Esophagus squamous epithelium (tissue), 5 donors: Measurements from ENCODE around the gene SNX27. TPM values are rescaled to one million over a fixed set of nuclear protein-coding genes. Genes with fewer than 3 reads are reported as not detected.
"Not testable (repeated sequence)": the region's sequence is repeated elsewhere in the genome, so short reads cannot be mapped to it uniquely, and the experiment has no call there.

Source experiments
- DNase-seq: peaks from one replicate; lab custom pipeline; 2025; lab: John Stamatoyannopoulos, UW
- H3K27ac ChIP-seq, 4 donors: fragments of 200-600 bp; sonication (generic); one replicate each; pipeline ENCODE4 v1.5.1; 2016 to 2019; ENCODE audit warnings: mild to moderate bottlenecking in 1 of 4
- H3K27me3 ChIP-seq, 4 donors: fragments of 200-600 bp; sonication (generic); 1 replicate in 3 of 4; 2 replicates in 1 of 4; pipeline versions ENCODE4 v1.5.1 to v1.6.0; 2017 to 2021; ENCODE audit warnings: antibody characterized with exemption in 1 of 4
- H3K36me3 ChIP-seq, 3 donors: fragments of 200-600 bp; sonication (generic); one replicate each; pipeline ENCODE4 v1.5.1; 2016 to 2019
- H3K4me1 ChIP-seq, 3 donors: fragments of 200-600 bp; sonication (generic); one replicate each; pipeline ENCODE4 v1.5.1; 2017 to 2019
- H3K4me3 ChIP-seq, 4 donors: fragments of 200-600 bp; sonication (generic); 1 replicate in 3 of 4; 2 replicates in 1 of 4; pipeline ENCODE4 v1.5.1; 2016 to 2019; ENCODE audit warnings: mild to moderate bottlenecking in 2 of 4, moderate library complexity in 1 of 4
- H3K9me3 ChIP-seq, 3 donors: fragments of 200-600 bp; sonication (generic); one replicate each; pipeline ENCODE4 v1.5.1; 2016 to 2019
- CTCF ChIP-seq, 6 experiments: fragments of 450-650 bp in 4 of 6; fragments of 200-600 bp in 2 of 6; sonication (generic) in 2 of 6; IDR thresholded peaks; one replicate each; pipeline ENCODE4 v1.5.1; 2016 to 2019; ENCODE audit warnings: antibody characterized with exemption in 6 of 6, mild to moderate bottlenecking in 4 of 6, moderate library complexity in 4 of 6
- POLR2A ChIP-seq, 4 donors: fragments of 450-650 bp; IDR thresholded peaks; one replicate each; pipeline ENCODE4 v1.6.1; 2017; ENCODE audit warnings: antibody characterized with exemption in 4 of 4, mild to moderate bottlenecking in 4 of 4, moderate library complexity in 3 of 4
- WGBS, 2 donors: methylation state at CpG; one replicate each; pipeline ENCODE4 v1.1.5; 2018; 5-methylcytosine and 5-hydroxymethylcytosine counted together
- intact Hi-C: fragments of 100-400 bp; cut with DNase I; formaldehyde crosslinking; loops from one replicate; pipeline ENCODE4 v1.15.0; 2022
- total RNA-seq, 4 donors: library from RNA; depleted of rRNA; stranded (reverse); fragments of >200 nt; gene quantifications; one replicate each; pipeline ENCODE4 v1.1.0, GENCODE V29; 2016
- donor health status: DM: yes; HTN: yes; CAD: no.

The SNX27 gene
- total RNA-seq, 4 donors from 2014 or later: 15.0 to 30.3 (median 17.3) TPM

DNA sequence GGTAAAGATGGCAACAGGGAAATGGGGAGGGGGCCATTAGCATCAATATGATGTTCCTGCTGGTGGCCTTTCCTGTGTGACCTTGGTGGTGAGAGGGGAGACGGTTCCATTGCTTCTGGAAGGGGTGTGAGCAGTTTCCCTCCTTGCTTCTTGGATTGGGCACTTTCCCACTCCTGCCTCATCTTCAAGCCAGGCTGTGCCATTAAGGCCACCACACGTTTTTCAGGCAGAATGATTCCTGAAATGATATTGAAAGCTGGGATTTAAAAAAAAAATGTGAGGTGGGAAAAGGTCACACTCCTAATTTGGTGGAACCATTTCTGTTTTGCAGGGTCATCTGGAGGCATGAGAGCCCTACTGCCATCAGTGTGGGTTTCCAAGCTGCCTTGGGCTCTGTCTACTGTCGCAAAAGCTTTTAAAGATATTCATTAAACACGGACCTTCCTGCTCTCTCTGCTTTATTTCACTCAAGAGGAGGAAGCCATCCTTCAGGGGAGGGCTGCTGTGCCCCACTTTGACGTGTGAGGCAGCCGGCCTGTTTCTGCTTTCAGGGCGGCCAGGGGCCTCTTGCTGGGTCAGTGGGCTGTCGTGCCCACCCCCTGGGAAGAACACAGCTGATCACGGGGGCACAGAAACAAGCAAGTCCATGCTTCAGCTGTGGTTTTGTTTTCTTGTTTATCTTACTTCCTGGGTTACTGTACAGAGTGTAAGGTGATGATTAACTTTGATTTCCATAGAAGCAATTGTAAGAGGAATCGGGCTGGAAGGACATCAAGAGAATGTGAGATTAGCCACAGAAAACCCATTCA is 117.5 kb downstream of the SNX27 start:
- no peak overlapping the region for H3K27ac ChIP-seq
- 54 to 79% methylated on average over 6 to 7 of the region's 10 CpGs for WGBS, 2 donors
- TF ChIP-seq POLR2A (IDR thresholded peaks at IDR 0.05): no peak
- TF ChIP-seq CTCF (IDR thresholded peaks at IDR 0.05): no peak
- intact Hi-C loops: no loop called here
- peaks cover 0 to 5% (median 0%) of the 10 kb centered on the region in 3 donors for H3K4me1 ChIP-seq
- H3K4me3 ChIP-seq: no peak overlapping the region
- H3K9me3 ChIP-seq: no peaks in the 10 kb centered on the region
- DNase-seq: no peak
- H3K27me3 ChIP-seq: peaks cover 0 to 35% (median 0%) of the 10 kb centered on the region in 4 donors
- no peaks in the 10 kb centered on the region for H3K36me3 ChIP-seq

DNA sequence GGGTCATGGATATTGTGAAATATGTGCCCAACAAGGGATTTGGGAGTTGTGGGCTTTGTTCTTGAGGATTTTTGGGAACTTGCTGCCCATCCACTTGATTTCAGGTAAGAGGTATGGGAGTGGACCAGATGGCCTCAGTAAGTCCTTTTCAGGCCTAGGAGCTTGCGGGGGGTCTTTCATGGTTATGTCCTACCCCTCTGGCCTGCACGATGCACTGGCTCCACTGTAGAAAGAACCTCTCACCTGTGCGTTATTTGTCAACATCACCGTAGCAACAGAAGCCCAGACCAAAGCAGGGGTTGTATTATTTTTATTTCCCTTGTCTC is 118.1 kb downstream of the SNX27 start:
- 72 to 78% methylated on average over 4 of the region's 4 CpGs for WGBS, 2 donors
- no peak for TF ChIP-seq CTCF (IDR thresholded peaks at IDR 0.05)
- TF ChIP-seq POLR2A (IDR thresholded peaks at IDR 0.05): no peak
- no peak overlapping the region for H3K27ac ChIP-seq
- H3K9me3 ChIP-seq: no peaks in the 10 kb centered on the region
- H3K36me3 ChIP-seq: no peaks in the 10 kb centered on the region
- H3K27me3 ChIP-seq: peaks cover 0 to 29% (median 0%) of the 10 kb centered on the region in 4 donors
- peaks cover 0 to 5% (median 0%) of the 10 kb centered on the region in 3 donors for H3K4me1 ChIP-seq
- intact Hi-C loops: loop anchor here (5.0 to 10.0 kb wide), 3 partner anchors 138 to 285 kb away; no protein-coding TSS in a partner anchor
- DNase-seq: no peak
- H3K4me3 ChIP-seq: no peak overlapping the region

- H3K9me3 ChIP-seq: peaks cover 0 to 10% (median 9%) of the 10 kb centered on the region in 3 donors
- H3K36me3 ChIP-seq: no peaks in the 10 kb centered on the region
- TF ChIP-seq POLR2A (IDR thresholded peaks at IDR 0.05) (no peak), CTCF (IDR thresholded peaks at IDR 0.05) (no peak)
- no peak overlapping the region for H3K27ac ChIP-seq
- intact Hi-C loops: loop anchor here (5.0 to 10.0 kb wide), 3 partner anchors 141 to 288 kb away; no protein-coding TSS in a partner anchor
- 65 to 79% methylated on average over 2 to 3 of the region's 3 CpGs for WGBS, 2 donors
- peaks cover 0 to 6% (median 0%) of the 10 kb centered on the region in 3 donors for H3K4me1 ChIP-seq
- no peak overlapping the region for H3K4me3 ChIP-seq
- DNase-seq: no peak
- peaks cover 0 to 13% (median 0%) of the 10 kb centered on the region in 4 donors for H3K27me3 ChIP-seq
Measured at GRCh38 chr1:151733126-151733525, 121.3 kb downstream of the SNX27 start.

DNA sequence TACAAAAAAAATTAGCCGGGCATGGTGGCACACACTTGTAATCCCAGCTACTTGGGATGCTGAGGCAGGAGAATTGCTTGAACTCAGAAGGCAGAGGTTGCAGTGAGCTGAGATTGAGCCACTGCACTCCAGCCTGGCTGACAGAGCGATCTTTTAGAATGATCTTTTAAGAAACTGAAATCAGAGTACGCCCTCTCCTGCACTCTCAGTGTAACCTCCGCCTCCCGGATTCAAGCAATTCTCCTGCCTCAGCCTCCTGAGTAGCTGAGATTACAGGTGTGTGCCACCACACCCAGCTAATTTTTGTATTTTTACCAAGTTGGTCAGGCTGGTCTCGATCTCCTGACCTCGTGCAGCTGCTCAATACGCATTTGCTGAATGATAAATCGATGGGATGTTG is 122.1 kb downstream of the SNX27 start:
- not testable (repeated sequence) for H3K4me1 ChIP-seq, H3K27me3 ChIP-seq, H3K4me3 ChIP-seq, DNase-seq, H3K36me3 ChIP-seq, H3K27ac ChIP-seq
- intact Hi-C loops: loop anchor here (5.0 to 10.0 kb wide), 3 partner anchors 142 to 289 kb away; no protein-coding TSS in a partner anchor
- 87 to 91% methylated on average over 7 to 9 of the region's 9 CpGs for WGBS, 2 donors
- peaks cover 0 to 10% (median 9%) of the 10 kb centered on the region in 3 donors for H3K9me3 ChIP-seq

- 67 to 92% methylated on average over 2 of the region's 2 CpGs for WGBS, 2 donors
- Histone ChIP-seq H3K9me3 (peaks cover 0 to 10% (median 9%) of the 10 kb centered on the region in 3 donors), H3K27me3 (no peaks in the 10 kb centered on the region), H3K36me3 (no peaks in the 10 kb centered on the region), H3K4me3 (no peak overlapping the region), H3K27ac (no peak overlapping the region), H3K4me1 (peaks cover 0 to 26% (median 0%) of the 10 kb centered on the region in 3 donors)
- DNase-seq: no peak
- TF ChIP-seq CTCF (IDR thresholded peaks at IDR 0.05) (no peak), POLR2A (IDR thresholded peaks at IDR 0.05) (no peak)
- intact Hi-C loops: loop anchor here (10.0 kb wide), 2 partner anchors 202 to 292 kb away; no protein-coding TSS in a partner anchor
Measured at GRCh38 chr1:151737026-151737425, 125.2 kb downstream of the SNX27 start.
